B cell (primary cell): ENCODE measurements around the gene AQP5. TPM values are rescaled to one million over a fixed set of nuclear protein-coding genes. Genes with fewer than 3 reads are reported as not detected.

Experiments used
- ATAC-seq: fragments of 200-7000 bp; cut with Tn5 transposase; one replicate; pipeline ENCODE4 v1.10.0; 2021; ENCODE audit warnings: low read depth, mild to moderate bottlenecking, moderate number of reproducible peaks, moderate library complexity
- CTCF ChIA-PET: fragments of 350-600 bp; sonication (Branson Sonifier 250); formaldehyde crosslinking; loops from one replicate; lab custom pipeline; 2021; ENCODE audit warnings: antibody characterized with exemption, inconsistent platforms; lab: Charles Lee
- POLR2A ChIA-PET: fragments of 350-600 bp; sonication (Branson Sonifier 250); formaldehyde crosslinking; loops from one replicate; lab custom pipeline; 2021; ENCODE audit warnings: antibody characterized with exemption; lab: Charles Lee
- DNase-seq: peaks from one replicate; pipeline ENCODE4 v3.0.0; 2013
- H2AFZ ChIP-seq: 2 replicates; pipeline ENCODE4 v1.6.1; 2012; ENCODE audit warnings: mild to moderate bottlenecking, low read depth, low read length; ENCODE audit not compliant: insufficient read depth, poor library complexity, severe bottlenecking
- H3K27ac ChIP-seq, 2 donors: 1 replicate in 1 of 2; 2 replicates in 1 of 2; pipeline ENCODE4 v1.5.1; 2012 to 2013; ENCODE audit warnings: low read length in 2 of 2, mild to moderate bottlenecking in 2 of 2, moderate library complexity in 1 of 2
- H3K27me3 ChIP-seq, 4 experiments: fragments of 200-600 bp in 1 of 4; sonication (generic) in 1 of 4; replicated peaks in 1 of 4; 1 replicate in 2 of 4; 2 replicates in 2 of 4; pipeline versions ENCODE4 v1.6.1 to v1.7.0; 2013 to 2016; ENCODE audit warnings: low read length in 3 of 4, mild to moderate bottlenecking in 2 of 4, mixed read lengths in 1 of 4, moderate library complexity in 1 of 4; ENCODE audit not compliant: insufficient read depth in 4 of 4, control insufficient read depth in 3 of 4; ENCODE audit errors: control extremely low read depth in 1 of 4
- H3K36me3 ChIP-seq, 2 experiments: replicated peaks in 1 of 2; 1 replicate in 1 of 2; 2 replicates in 1 of 2; pipeline versions ENCODE4 v1.6.1 to v1.7.1; 2013; ENCODE audit warnings: low read length in 1 of 2; ENCODE audit not compliant: insufficient read depth in 2 of 2, control insufficient read depth in 1 of 2; ENCODE audit errors: control extremely low read depth in 1 of 2, extremely low read depth in 1 of 2
- H3K4me1 ChIP-seq, 2 donors: fragments of 200-600 bp in 1 of 2; sonication (generic) in 1 of 2; 1 replicate in 1 of 2; 2 replicates in 1 of 2; pipeline versions ENCODE4 v1.5.1 to v1.6.1; 2013 to 2017; ENCODE audit warnings: low read length in 2 of 2; ENCODE audit not compliant: control insufficient read depth in 2 of 2, insufficient read depth in 2 of 2
- H3K4me2 ChIP-seq: replicated peaks from 2 replicates; pipeline ENCODE3; 2012; ENCODE audit warnings: mild to moderate bottlenecking, low read depth, low read length; ENCODE audit not compliant: poor library complexity, severe bottlenecking
- H3K4me3 ChIP-seq, 5 experiments: fragments of 200-600 bp in 1 of 5; sonication (generic) in 1 of 5; 1 replicate in 3 of 5; 2 replicates in 2 of 5; pipeline versions ENCODE4 v1.5.1 to v1.7.0; 2011 to 2016; ENCODE audit warnings: low read length in 4 of 5, mild to moderate bottlenecking in 4 of 5, low read depth in 2 of 5, control low read depth in 1 of 5, moderate library complexity in 1 of 5; ENCODE audit not compliant: insufficient read depth in 1 of 5; ENCODE audit errors: control extremely low read depth in 1 of 5, extremely low read depth in 1 of 5
- H3K79me2 ChIP-seq: fragments of 200-600 bp; sonication (generic); one replicate; pipeline ENCODE4 v1.6.0; 2016; ENCODE audit warnings: low read length; ENCODE audit not compliant: control insufficient read depth, insufficient read depth
- H3K9ac ChIP-seq: fragments of 200-600 bp; sonication (generic); 2 replicates; pipeline ENCODE4 v1.6.1; 2017; ENCODE audit warnings: mild to moderate bottlenecking, low read length, moderate library complexity
- H3K9me3 ChIP-seq, 3 donors: one replicate each; pipeline versions ENCODE4 v1.6.1 to v1.7.1; 2013; ENCODE audit warnings: low read length in 2 of 3; ENCODE audit not compliant: control insufficient read depth in 2 of 3, insufficient read depth in 1 of 3; ENCODE audit errors: control extremely low read depth in 1 of 3
- H4K20me1 ChIP-seq: 2 replicates; pipeline ENCODE4 v1.6.0; 2012; ENCODE audit warnings: mild to moderate bottlenecking, low read length; ENCODE audit not compliant: insufficient read depth, control insufficient read depth, poor library complexity, severe bottlenecking
- H3K27ac Mint-ChIP-seq: one replicate; pipeline ENCODE4 v1.8.0; 2021; ENCODE audit warnings: mixed read lengths
- H3K27me3 Mint-ChIP-seq: one replicate; pipeline ENCODE4 v1.8.0; 2021; ENCODE audit warnings: mixed read lengths
- H3K4me1 Mint-ChIP-seq: one replicate; pipeline ENCODE4 v1.8.0; 2021; ENCODE audit warnings: mixed read lengths
- H3K4me3 Mint-ChIP-seq: one replicate; pipeline ENCODE4 v1.8.0; 2021; ENCODE audit warnings: mixed read lengths
- H3K9me3 Mint-ChIP-seq: one replicate; pipeline ENCODE4 v1.8.0; 2022; ENCODE audit warnings: mixed read lengths; ENCODE audit not compliant: insufficient read depth
- CTCF ChIP-seq: fragments of 200-600 bp; IDR thresholded peaks from one replicate; pipeline ENCODE4 v1.8.0; 2022; ENCODE audit warnings: antibody characterized with exemption, mild to moderate bottlenecking
- EZH2 ChIP-seq: IDR thresholded peaks from 2 replicates; pipeline ENCODE4 v1.6.1; 2012; ENCODE audit warnings: borderline replicate concordance, low read depth, mild to moderate bottlenecking, moderate library complexity, low read length; ENCODE audit not compliant: insufficient read depth, poor library complexity, severe bottlenecking
- WGBS: methylation state at CpG from one replicate; pipeline ENCODE4 v1.1.5; 2013; ENCODE audit warnings: missing lambda C conversion rate; ENCODE audit not compliant: insufficient coverage; 5-methylcytosine and 5-hydroxymethylcytosine counted together
- intact Hi-C: fragments of 100-400 bp; cut with micrococcal nuclease; formaldehyde crosslinking; loops from one replicate; pipeline ENCODE4 v1.10.0; 2022
- polyA plus RNA-seq: library from polyadenylated mRNA; depleted of rRNA; stranded (reverse); fragments of >200 nt; gene quantifications from 2 replicates; pipeline ENCODE4 v1.2.3, GENCODE V29; 2012
- total RNA-seq, 2 donors: library from RNA; stranded (reverse); fragments of 120-200 nt in 1 of 2; gene quantifications; 1 replicate in 1 of 2; 2 replicates in 1 of 2; pipeline versions ENCODE4 v1.2.3 to v1.2.4, GENCODE V29; 2013 to 2022

The AQP5 gene
- total and polyA plus RNA-seq, 2 donors (not counting 1 experiment from before 2014, with no cell fraction given) = not detected

DNA sequence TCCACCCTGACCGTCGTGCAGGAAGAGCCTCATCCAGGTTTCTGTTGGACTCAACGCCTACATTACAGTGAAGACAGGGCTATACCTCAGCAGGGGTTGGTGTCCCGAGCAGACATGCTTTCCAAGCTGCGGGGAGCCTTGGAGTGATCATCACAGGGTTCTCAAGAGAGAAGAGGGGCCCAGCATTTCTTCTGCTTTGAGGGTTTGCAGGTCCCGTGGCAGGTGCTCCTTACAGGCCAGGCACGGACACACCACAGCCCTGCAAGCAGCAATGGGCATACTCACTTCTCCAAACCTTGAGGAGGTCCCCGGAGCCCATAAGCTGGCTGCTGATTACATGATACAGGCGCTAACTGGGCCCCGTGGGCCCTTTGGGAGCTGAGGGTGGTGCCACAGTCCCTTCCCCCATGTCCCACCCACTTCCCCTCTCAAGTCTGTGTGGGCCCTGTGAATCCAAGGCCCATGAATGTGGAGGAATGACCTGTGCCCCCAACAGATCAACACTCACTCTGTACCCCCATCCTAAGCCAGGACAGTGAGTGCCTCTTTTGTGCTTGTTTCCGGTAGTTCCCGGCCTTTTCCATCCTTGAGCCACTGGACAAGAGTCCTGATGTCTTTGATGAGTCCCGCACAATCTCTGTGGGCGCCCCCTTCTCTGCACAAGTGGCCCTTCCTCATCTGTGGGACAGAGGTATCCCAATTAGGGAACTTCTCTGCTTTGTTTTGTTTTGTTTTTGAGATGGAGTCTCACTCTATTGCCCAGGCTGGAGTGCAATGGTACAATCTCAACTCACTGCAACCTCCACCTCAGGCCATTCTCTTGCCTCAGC lies 10.0 kb upstream of the AQP5 start:
- H3K27ac Mint-ChIP-seq = no peak overlapping the region
- intact Hi-C loops = no loop called here

More for the DNA sequence above, 10.0 kb upstream of the AQP5 start:
- no peaks in the 10 kb centered on the region for H4K20me1 ChIP-seq
- H3K4me1 ChIP-seq = peaks cover 0 to 8% of the 10 kb centered on the region in 2 donors
- H2AFZ ChIP-seq = no peak overlapping the region
- POLR2A ChIA-PET = no interaction called here
- no peaks in the 10 kb centered on the region for H3K36me3 ChIP-seq
- Mint-ChIP-seq H3K9me3 (no peaks in the 10 kb centered on the region), H3K4me1 (peaks cover 2% of the 10 kb centered on the region), H3K4me3 (no peak overlapping the region), H3K27me3 (peaks cover 28% of the 10 kb centered on the region)
- no peaks in the 10 kb centered on the region for H3K9me3 ChIP-seq
- H3K9ac ChIP-seq = no peak overlapping the region
- no peak overlapping the region for H3K4me2 ChIP-seq
- H3K27me3 ChIP-seq = peaks cover 0 to 48% (median 14%) of the 10 kb centered on the region in 4 experiments
- H3K27ac ChIP-seq = no peak overlapping the region
- no peak overlapping the region for H3K4me3 ChIP-seq
- TF ChIP-seq CTCF (no peak), EZH2 (no peak)
- 52% methylated on average over 10 of the region's 14 CpGs for WGBS
- no peak for DNase-seq
- ATAC-seq = no peak
- no peaks in the 10 kb centered on the region for H3K79me2 ChIP-seq
- CTCF ChIA-PET = no interaction called here
